Amniotic stem cell (primary cell): ENCODE data around the gene RPRD1B.

Source experiments
- DNase-seq: peaks from one replicate; lab custom pipeline; 2025; lab: John Stamatoyannopoulos, UW

RPRD1B gene

DNA sequence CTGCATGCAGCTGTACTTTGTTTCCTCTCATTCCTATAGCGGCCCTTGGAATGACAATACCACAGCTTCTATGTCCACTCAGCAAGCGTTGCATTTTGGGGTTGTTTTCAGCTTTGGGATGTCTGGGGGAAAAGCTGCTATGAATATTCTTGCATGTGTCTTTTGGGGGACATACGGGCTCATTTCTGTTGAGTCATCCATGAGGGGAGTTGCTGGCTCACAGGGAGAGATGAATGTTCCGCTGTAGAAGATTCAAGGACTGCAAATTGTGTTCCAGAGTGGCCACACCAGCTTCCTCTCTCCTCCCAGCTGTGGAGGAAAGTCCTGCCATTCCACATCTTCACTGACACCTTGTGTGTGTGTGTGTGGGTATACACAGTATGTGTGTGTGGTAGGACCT lies 88.2 kb downstream of the RPRD1B start:
- DNase-seq = no peak

DNA sequence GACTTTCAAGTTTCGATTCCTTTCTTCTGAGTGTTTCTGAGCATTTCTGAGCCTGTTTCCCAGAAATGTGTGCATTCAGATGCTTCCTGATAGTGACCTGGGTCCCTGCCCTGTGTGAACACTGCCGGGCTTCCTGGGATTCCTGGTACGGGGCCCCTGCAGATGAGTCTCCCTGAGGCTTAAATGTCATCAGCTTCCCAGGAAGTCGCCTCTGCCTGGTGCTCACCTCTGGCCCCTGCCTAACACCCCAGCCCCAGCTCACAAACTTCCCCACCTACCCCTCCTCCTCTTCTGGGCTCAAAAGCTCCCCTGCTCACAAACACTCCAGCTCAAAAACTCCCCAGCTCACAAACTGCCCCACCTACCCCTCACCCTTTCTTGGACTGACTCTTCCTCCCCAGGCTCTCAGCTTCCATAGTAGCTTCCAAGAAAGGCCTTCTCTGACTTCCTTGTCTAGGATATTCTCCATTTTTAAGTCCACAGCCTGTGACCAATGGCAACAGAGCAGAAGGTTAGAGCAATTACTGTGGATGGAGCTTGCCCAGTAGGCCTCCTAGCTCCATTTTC lies 89.6 kb downstream of the RPRD1B start:
- DNase-seq = peak; percentile 31

DNA sequence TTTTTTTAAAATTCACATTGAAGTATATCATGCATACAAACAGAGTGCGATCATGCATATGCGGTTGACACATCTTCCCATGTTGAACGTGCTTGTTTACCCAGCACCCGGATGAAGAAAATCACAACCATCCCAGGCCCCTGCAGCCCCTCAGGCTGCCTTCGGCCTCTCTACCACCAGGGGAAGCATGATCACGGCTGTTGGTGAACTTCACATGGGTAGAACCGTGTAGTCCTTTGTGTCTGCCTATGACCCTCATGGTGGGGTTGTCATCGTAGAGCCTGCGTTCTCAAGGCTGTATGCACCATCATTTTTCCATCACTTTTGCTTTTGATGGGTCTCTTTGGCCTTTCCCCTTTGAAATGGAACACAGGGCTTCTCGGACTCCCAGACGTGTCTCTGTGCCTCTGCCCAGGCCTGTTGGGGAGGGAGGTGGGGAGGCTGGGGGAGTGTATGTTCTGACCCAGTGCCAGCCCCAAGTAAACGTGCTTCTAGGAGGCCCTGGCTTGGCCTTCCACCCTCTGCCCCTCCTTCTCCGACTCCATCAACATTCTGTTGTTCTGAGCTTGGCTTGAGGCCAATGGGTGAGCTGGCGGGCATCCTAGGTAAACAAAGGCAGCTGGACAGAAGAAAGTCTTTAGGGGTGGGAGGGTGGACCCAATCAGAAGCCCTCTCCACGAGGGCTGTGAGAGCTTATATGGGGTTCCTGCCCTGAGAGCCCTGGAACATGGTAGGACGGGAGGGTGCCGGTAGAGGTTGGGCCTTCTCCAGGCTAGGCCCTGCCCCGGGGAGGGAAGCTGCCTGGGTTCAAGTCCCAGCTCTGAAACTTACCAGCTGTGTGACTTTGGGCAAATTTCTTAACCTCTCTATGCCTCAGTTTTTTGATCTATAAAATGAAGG lies 91.9 kb downstream of the RPRD1B start:
- DNase-seq = no peak

DNA sequence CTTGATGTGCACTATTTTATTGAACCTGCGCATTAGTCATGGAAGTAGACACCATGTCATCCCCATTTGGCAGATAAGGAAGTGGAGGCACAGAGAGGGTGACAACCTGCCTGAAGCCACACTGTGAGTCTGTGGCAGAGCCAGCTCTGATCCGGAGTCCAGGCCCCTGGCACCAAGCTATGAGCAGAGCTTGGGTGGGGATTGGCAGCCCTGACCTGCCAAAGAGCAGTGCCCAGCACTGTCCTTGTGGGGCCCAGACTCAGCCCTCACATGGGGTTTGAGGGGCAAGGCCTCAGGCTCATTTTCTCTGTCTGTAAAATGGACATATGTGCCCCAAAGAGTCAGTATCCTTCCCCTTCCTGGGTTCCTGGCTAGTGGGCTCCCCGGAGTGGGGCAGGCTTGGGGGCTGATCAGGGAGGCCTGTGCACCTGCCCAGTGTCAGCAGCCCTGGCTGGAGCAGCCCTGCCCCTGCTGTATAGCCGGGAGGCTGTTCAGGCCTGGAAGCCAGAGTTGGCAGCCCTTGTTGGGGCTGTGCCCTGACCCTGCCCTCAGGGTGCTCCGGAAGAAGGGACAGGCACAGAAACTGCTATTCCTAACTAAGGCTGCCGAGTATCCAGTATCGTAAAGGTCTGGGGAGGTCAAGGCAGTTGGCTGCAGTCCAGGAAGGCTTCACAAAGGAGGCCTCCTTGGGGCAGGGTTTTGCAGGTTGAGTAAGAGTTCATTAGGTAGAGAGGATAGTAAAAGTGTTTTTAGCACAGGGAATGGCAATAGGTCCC lies 92.8 kb downstream of the RPRD1B start:
- no peak for DNase-seq

DNA sequence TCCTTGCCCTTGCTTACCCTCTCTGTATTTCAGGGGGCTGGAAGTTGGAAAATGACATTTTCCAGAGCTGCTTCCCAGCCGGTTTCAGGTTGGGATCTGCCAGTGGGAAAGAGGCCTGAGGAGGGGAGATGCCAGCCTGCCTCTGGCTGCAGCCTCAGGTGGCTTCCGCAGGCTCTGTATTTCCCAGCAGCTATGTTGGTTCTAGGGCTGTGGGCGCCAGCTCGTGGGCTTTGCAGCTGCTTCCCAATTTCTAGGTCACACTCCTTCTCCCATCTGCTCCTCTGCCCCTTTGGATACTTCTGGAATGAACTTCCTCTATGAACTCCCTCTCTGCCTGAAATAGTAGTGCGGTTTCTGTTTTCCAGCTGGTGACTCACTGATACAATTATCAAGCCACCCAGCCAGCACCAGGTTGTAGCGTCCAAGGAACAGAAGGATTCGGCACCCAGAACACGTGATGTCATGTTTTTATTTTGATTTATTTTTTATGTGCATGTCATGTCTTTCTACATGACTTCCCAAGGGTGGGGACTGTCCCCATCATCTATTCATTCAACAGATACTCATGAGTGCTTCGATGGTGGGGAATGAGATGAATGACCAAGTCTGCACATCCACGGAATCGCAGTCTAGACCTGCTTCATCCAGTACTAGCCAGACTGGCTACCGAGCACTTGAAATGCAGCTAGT lies 93.5 kb downstream of the RPRD1B start:
- DNase-seq = peak; percentile 51

DNA sequence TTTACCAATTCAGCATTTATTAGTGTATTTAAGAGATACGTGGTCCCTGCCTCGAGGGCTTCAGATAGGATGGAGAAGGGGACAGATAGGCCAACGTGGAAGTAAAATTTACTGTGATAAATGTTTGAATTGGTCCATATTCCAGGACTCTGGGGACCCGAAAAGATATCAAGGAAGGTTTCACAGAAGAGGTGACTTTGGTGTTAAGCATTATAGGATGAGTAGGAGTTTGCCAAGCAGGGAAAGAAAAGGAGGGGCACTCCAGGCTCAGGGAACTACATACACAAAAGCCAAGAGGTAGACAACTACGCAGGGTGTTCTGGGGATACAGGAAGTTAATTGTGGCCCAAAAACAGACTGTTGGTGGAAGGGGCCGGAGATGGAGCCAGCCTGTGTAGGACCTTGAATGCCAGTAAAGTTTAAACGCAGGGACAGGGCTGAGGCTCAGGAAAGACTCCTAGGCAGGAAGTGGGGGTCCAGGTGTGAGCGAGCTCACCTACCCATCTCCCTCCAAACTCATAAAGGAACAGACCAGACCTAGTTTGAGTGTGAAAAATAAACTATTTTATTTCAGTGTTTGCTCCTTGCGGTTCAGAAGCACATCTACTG lies 94.5 kb downstream of the RPRD1B start:
- DNase-seq = no peak

DNA sequence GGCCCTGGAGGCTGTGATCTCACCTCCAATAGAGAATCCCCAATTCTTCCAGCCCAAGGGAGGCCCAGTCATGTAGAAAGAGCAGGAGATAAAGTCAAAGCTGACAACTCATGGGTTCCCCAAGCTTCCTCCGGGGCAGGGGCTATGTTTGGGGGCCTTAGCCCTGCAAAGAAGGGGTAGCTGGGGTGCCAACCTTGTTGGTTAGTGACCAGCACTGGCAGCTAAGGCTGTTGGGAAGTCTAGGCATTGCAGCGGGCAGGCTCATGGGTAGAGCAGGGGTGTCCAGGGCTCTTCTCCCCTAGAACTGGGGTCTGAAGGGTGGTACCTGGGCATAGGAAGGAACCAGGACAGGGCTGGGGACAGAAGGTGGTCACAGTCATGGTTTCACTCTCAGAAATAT lies 95.1 kb downstream of the RPRD1B start:
- no peak for DNase-seq

DNA sequence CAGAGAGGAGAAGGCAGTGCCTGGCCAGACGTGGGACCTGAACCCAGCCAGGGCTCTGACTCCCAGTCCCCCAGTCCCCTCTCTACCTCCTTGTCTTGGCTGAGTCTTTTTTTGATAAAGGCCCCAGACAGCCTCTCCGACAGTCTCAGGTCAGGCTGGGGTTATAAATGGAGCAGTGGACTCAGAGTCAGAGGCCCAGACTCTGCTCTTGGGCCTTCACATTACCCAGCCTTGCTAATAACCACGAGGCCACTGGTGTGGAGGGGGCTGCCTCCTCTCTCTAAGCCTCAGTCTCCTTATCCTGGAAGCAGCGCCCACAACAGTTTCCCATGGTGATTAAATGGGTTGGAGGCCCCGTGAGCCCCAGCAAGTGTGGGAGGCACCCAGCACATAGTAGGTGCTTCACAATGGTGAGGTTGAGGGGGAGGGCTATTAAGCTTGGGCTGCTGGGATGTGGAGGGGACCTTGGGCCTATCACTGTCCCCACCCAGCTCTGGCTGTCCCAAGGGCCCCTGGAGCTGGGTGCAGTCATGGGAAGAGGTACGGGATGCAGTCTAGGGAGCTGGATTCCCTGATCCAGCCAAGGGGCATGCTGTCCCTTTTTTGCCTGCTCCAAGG lies 95.8 kb downstream of the RPRD1B start:
- no peak for DNase-seq

DNA sequence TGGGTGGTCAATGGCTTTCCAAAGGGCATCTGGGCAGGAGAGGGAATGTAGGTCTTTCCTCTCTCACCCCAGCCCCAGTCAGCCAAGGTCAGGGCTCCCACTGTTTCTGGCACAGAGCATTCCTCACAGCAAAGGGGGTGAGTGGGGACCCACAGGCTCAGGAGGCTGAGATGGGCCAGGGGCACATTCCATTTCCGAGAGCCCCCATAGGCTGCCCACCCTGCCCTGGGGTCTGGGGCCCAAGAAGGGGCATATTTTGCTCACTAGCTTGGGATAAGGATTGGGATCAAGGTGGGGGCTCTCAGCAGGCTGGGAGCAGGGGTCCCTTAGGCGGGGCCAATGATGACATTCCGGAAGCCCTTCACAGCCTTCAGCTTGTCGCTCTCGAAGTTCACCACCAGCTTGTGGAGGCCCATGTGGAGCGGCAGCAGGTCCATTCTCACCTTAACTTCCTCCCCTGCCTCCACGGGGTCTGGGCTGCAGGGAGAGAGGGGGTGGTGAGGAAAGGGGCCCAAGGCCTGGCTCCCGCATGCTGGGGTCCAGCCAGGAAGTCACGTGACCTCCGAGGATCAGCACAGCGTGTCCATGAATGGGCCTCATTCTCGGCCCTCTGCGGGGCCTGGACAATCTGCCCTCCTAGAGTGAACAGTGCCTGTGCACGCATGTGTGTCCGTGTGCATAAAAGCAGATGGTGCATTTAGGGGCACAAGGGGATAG lies 96.5 kb downstream of the RPRD1B start:
- DNase-seq = no peak

DNA sequence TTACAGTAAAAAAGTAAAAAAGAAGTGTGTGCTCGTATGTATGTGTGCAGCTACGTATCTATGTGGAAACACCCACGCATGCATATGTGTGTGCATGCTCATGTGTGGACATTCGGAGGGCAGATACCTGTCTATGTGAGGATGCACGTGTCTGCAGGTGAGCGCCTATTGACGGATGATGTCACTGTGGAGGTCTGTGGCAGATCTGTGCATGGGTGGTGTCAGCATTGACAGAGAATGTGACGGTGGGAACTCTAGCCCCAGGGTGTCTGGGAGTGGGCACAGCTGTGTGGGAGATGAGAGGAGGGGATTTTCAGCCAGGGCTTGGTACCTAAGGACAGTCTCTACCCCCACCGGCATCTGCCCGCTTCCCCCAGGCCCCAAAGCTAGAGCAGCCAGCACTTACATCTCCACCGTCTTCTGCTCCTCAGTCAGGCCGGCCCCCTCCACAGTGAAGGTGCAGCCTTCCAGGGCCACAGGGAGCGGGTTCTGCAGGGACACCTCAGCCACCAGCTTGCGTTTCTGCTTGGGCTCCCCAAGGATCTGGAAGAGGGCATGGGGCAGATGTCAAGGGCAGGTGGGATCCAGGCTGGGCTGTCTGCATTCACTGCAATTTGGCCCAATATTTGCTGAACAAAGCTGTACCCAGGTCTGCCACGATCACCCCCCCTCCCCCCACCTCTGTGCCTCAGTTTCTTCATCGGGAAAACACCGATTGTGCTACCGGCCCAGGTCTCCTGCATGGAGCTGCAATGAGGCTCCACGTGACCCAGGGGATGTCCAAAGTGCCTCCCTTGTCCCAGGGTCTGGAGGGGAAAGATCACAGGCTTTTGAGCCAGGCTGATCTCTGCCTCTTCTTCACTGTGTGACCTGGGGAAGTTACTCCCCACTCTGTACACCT lies 97.4 kb downstream of the RPRD1B start:
- no peak for DNase-seq

DNA sequence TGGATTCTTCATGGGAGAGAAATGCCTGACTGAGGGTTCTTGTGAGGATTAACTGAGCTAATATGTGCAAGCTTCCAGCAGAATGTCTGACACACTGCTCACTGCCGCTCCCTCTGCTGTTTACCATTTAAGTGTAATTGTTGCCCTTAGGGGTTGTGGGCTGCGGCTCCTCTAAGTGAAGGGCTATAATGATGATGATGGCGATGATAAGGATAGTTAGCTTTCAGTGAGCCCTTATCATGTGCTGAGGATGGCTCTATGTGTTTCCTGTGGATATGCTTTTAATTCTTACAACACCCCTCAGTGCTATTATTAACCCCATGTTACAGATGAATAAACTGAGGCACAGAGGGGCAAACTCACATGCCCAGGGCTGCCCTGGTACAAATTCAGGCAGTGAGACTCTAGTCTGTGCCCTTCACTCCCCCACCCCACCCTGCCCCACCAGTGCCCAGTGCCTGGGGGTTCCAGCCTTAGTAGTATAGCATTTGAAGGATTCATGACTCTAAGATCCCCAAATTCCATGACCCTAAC lies 98.1 kb downstream of the RPRD1B start:
- no peak for DNase-seq

DNA sequence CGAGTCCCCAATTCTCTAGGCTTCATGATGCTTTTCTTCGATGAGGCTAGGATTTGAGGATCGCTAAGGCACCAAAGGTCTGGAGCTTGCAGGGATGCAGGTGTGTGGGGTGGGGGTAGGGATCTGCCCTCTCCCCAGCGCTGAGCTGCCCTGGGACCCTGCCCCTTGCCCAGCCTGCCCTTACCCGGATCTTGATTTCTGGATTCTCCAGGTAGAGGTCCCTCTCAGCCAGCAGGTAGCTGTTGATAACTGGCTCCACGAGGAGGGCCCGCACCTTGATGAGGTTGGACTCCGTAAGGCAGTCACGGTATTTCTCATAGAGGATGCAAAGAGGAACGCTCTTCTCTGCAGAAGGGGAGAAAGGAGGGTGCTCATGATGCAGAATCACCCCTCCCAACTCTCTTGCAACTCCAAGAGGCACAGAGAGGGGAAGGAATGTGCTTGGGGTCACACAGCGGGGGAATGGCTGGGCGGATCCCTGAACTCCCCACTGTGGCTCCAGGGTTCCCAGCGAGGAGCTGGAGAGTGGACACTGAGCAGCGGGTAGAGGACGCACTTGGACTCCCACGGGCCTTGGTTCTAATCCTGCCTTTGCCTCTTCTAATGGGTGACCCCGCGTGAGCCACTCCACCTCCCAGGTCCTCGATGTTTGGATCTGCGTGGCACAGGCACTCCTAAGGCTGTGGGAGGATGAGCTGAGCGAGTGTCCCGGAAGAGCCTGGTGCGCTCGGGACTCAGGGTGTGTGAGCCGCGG lies 98.8 kb downstream of the RPRD1B start:
- DNase-seq = no peak

DNA sequence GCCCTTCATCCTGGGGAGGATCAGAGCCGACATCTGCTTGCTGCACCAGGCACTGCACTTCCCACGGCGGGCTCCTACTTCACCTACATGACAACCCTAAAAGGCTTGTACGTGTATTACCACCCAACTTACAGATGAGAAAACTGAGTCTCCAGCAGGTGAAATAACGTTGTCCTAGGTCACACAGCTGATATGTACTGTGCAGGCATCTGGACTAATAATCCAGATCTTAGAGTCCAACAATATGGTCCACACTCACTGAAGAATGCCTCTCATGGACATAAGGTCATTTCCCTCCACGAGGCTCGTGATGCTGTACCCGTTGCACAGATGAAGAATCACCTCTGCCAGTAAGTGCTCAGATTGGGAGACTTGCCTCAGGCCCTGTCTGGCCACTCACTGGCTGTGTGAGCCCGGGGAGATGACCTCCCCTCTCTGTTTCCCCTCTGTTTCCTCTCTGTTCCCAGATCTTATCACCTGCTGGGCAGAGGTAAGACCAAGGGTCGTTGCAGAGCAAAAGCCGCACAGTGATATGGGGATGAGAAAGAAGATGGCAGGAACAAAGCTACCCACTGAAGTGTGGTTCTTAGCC lies 99.5 kb downstream of the RPRD1B start:
- no peak for DNase-seq

DNA sequence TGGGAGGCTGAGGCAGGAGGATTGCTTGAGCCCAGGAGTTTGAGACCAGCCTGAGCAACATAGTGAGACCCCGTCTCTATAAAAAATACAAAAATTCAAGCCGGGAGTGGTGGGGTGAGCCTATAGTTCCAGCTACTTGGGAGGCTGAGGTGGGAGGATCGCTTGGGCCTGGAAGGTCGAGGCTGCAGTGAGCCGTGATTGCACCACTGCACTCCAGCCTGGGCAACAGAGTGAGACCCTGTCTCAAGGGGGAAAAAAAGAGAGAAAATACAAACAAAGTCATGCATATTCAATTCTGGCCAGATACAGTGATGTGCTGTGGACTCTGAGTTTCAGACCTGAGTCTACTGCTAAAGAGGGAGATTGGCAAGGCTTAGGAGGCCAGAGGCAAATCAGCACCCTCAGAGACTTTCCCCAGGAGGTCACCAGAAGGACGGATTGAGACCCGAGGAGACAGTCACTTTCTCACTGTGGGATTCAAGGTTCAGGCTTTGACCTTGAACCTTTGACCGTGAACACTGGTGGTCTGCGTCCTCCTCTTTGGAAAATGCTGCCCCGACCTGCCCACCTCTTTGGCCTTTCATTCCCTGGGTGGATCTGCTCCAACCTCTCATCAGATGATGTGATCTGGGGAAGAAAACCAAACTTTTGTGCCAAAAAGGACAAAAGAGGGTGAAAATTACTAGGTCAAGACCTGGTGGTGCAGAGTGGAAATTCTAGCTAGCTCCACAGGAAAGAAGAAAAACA lies 100.3 kb downstream of the RPRD1B start:
- no peak for DNase-seq

DNA sequence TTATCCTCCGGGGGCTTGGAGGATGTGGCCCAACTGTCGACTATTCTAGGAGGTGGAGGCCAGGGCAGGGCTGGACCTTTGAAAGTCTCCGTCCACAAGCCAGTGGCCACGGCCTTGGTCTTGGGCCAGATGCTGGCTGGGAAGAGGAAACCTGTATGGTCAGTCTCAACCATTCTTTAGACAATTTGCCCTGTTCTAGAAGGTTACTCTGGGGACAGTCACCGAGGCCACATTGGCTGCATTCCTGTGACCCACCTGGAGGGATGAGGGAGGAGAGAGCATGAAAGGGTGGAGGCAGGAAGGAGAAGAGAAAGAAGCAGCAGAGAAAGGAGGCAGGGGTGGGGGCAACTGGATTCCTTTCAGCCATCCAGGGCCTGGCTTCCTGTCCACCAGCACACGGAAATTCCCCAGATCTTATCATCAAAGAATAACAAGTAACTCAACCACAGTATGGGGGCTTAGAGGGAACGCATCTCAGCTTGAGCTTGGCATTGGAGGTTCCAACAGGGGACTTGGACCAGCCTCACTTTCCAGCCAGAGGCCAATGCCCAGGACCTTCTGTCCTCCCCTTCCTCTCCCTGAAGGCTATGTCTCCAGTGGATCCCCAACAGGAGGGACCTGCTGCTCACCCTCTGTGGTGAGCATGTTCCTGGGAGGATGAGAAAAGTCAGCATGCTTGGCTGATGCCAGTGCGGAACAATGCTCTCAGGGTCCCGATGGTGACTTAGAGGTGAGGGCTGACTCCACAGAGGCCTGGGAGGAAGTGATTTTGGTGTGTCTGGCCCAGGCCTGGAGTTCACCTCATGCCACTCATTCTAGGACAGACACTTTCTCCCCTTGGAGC lies 101.1 kb downstream of the RPRD1B start:
- peak; percentile 68 for DNase-seq

DNA sequence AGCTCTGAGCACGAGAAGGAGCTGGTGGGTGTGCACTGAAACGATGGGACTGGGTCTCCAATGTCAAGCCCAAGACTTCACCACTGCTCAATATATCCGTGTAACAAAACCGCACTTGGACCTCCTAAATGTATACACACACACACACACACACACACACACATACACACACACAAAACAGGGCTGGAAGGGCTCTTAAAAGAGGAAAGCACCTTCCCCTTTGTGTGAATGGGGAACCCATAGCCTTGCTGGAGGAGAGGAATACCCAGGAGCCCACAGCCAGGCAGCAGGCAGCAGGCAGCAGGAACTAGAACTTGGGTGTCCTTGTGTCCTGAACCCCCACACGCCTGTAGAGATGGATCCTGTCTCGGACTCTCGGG lies 101.7 kb downstream of the RPRD1B start:
- no peak for DNase-seq
